ENCODE data around the gene NFYC. TPM values are rescaled to one million over a fixed set of nuclear protein-coding genes. Genes with fewer than 3 reads are reported as not detected.

NFYC gene
- total RNA-seq, 1 donor from 2014 or later = 32.5 TPM

- no peak for DNase-seq (ENCODE audit: extremely low read depth, low read depth, low spot score)
Observed at GRCh38 chr1:40777224-40777970, 85.9 kb downstream of the NFYC start.

- no peak for DNase-seq (ENCODE audit: extremely low read depth, low read depth, low spot score)
Observed at GRCh38 chr1:40780678-40781607, 89.4 kb downstream of the NFYC start.

GRCh38 chr1:40781608-40781971 is 90.1 kb downstream of the NFYC start:
- no peak for DNase-seq (ENCODE audit: extremely low read depth, low read depth, low spot score)

- no peak for DNase-seq (ENCODE audit: extremely low read depth, low read depth, low spot score)
Observed at GRCh38 chr1:40782371-40782956, 91.0 kb downstream of the NFYC start.

- DNase-seq (ENCODE audit: extremely low read depth, low read depth, low spot score) = no peak
Observed at GRCh38 chr1:40783001-40783905, 91.7 kb downstream of the NFYC start, which contains the start of gene KCNQ4. Gene KCNQ4, plus strand, starts transcription at chr1:40783787. Its CDS starts 307 bp downstream, at chr1:40784094.

- no peak for DNase-seq (ENCODE audit: extremely low read depth, low read depth, low spot score)
Observed at GRCh38 chr1:40784141-40784770, 92.8 kb downstream of the NFYC start.

- DNase-seq (ENCODE audit: extremely low read depth, low read depth, low spot score) = no peak
Observed at GRCh38 chr1:40784771-40785151, 93.3 kb downstream of the NFYC start.

GRCh38 chr1:40785446-40785845 is 93.9 kb downstream of the NFYC start:
- no peak for DNase-seq (ENCODE audit: extremely low read depth, low read depth, low spot score)

- no peak for DNase-seq (ENCODE audit: extremely low read depth, low read depth, low spot score)
Observed at GRCh38 chr1:40786171-40786994, 94.9 kb downstream of the NFYC start.

- DNase-seq (ENCODE audit: extremely low read depth, low read depth, low spot score) = no peak
Observed at GRCh38 chr1:40786995-40787705, 95.6 kb downstream of the NFYC start.

GRCh38 chr1:40787737-40788560 is 96.4 kb downstream of the NFYC start:
- DNase-seq (ENCODE audit: extremely low read depth, low read depth, low spot score) = no peak

GRCh38 chr1:40788561-40789341 is 97.2 kb downstream of the NFYC start:
- no peak for DNase-seq (ENCODE audit: extremely low read depth, low read depth, low spot score)

GRCh38 chr1:40789342-40789598 is 97.8 kb downstream of the NFYC start:
- DNase-seq (ENCODE audit: extremely low read depth, low read depth, low spot score) = no peak

GRCh38 chr1:40789661-40790430 is 98.3 kb downstream of the NFYC start:
- no peak for DNase-seq (ENCODE audit: extremely low read depth, low read depth, low spot score)

- no peak for DNase-seq (ENCODE audit: extremely low read depth, low read depth, low spot score)
Observed at GRCh38 chr1:40792036-40792435, 100.5 kb downstream of the NFYC start.

- no peak for DNase-seq (ENCODE audit: extremely low read depth, low read depth, low spot score)
Observed at GRCh38 chr1:40793617-40794016, 102.1 kb downstream of the NFYC start.

Measured in glomerular endothelial cell (primary cell).